GM19035 (cell line): ENCODE results near the gene ECHS1.
"Not testable (repeated sequence)": the region's sequence is repeated elsewhere in the genome, so short reads cannot be mapped to it uniquely, and the experiment has no call there.

Experiments used
- ATAC-seq: cut with Tn5 transposase; IDR thresholded peaks from one replicate; pipeline ENCODE4 v1.9.1; 2021; ENCODE audit not compliant: unreplicated experiment

The ECHS1 gene

DNA sequence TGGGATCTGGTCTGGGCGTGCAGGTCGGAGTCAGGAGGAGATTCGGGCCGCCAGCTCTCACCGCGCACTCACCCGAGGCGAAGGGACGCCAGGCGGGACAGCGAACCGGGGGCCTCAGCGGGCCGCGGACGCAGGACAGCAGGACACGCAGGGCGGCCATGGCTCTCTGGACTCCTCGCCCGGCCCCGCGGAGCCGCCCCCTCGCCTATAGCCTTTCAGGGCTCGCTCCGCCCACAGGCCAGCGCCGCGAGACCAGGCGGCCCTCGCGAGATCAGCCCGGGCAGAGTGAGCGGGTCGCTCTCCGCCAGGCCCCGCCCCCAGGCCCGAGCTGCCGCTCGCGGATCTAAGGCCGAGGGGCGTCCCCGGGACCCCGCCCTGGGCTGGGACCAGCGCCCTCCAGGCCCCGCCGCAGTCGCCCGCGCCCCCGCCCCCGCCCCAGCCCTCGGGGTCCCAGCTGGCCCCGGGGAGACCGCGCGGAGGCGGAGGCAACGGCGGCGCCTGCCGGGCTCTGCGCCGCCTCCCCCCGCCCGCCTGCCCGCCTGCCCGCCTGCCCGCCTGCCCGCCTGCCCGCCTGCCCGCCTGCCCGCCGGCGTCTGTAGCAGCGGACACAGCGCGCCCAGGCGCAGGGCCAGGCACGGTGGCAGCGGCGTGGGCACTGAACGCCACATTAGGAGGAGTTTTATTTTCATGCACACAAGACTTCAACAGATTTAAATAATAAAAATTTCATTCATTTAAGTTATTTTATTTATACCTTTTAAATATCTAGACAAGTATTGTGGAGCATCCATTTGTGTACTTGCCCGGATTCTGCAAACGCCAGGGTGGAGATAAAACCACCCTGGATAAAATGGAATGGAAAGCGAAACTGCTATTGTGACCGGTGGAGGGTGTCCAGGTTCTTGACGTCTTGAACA lies at the start of gene ECHS1:
ECHS1 (minus strand) TSS at position 181 of the 917 bp plus-strand sequence; CDS start at position 160, 21 bp downstream.
- peak; percentile 94 for ATAC-seq

DNA sequence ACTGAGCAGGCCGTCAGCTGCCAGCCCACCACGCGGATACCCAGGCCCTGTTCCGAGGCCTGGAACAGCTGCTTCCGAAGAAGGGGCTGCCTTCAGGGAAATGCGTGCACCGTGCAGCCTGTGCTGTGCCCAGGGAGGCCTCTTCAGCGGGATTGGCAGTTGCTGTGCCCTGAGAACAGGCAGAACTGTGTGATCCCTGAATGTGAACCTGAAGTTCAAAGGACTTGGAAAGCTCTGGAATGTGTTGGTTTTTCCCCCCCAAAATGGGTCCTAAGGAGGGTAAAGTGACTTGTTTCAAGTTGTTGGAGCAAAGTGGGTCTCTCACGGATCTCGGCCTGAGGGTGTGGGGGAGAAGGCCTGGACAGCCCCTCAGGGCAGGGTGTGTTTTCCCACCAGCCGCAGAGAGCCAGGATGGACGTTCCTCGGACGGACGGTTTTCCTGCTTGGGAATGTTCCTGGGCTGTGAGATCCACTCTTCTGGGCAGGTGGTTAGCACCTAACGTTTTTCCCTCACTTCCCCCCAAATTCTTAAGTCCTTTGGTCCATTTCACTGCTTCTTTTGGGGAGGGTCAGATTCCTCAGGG lies 49.2 kb upstream of the ECHS1 start:
- no peak for ATAC-seq

DNA sequence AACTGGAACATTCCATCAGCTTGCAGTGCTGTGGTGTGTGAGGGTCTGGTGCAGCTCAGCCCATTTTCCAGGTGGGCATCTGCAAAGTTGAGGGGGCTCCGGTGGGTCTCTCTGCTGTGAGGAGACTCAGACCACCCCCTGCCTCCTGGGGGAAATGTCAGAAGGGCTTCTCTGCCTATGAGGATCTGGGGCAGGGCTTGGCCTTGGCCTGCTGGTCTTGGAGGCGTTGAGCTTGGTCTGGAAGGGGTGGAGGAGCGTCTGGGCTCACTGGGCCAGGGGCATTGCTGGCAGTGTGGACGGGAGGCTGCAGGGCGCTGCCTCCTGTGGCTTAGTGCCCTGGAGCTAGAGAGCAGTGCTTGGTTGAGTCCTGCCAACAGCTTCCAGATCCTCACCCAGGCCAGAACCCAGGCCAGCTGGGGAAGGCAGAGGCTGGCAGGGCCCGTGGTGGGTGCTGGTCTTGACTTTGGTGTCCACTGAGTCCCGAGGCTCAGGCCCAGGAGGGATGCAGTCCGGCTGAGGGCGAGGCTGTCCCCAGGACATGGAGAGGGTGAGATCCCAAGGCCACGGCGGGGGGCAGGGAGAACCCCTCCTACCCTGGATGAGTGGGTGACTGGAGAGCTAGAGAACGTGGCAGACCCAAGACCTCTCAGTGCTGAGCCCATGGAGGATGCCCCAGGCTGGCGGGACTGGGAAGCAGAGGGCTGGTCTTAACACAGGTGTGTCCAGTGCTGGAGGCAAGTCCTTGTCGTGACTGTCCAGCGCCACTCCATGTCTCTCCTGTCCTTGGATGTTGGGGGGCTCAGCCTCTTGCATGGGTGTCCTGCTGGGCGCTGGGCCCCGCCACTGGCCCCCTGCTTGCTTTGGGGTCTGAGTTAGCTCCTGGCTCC lies 48.4 kb upstream of the ECHS1 start:
- ATAC-seq, result no peak

DNA sequence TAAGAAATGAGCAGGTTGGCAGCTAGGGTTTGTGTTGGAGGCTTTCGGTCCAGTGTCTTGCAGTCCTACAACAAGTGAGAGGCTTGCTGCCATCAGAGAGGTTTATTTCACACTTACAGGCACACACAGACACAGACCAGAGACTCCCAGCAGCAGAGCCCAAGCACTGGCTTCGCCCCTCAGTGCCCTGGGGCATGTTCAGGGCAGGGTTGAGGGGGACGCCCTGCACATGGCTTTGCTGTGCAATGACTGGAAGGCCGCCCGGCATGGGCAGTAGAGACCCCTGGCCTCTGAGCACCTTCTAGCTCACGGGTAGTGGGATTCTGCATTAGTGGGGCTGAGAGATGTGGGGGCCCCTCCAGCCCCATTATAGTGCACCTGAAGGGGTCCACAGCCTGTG lies 47.4 kb upstream of the ECHS1 start:
- ATAC-seq, result no peak

DNA sequence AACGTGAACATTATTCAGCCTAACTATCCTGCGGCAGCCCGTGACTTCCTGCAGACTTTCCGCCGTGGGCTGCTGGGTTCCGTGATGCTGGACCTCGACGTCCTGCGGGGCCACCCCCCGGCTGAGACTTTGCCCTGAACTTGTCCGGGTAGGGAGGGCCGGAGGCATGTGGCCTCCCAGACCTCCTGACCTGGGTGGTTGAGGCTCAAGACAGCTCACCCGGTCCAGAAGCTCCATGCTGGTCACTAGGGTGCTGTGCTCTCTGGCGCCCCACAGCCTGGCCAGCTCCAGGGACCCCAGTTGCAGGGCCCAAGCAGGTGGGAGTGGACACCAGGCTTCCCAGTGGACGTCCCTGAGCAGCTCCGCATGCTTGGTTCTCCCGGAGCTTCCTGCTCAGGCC lies 46.9 kb upstream of the ECHS1 start:
- no peak for ATAC-seq

DNA sequence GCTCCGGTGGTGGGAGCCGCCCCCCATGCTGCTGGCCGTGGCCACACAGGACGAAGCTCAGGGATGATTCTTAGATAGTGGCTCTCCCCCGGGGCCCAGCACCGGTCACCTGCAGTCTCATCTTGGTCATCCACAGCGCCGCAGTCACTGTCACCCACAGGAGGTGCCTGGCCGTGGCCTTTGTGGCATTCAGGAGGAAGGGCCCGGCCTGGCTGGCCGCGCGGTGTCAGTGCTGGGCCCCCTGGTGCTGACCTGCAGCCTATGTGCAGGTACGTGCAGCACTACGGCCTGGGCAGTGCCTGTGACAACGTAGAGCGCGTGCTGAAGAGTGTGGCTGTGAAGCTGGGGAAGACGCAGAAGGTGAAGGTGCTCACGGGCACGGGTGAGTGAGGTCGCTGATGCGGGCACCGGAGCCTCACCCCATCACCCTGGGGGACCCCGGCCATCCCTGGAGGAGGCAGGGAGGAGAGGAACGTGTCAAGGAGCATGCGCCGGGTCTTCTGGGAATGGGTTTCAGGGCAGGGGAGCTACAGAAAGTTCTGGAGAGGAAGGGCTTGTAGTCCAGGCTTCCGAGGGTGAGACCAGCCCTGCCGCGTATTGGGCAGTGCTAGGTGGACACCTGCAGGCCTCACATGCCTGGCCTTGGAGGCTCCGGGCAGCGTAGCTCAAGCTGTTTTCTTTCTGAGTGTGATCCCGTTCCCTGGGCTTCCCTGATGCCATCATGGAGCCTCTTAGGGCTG lies 46.2 kb upstream of the ECHS1 start:
- no peak for ATAC-seq

DNA sequence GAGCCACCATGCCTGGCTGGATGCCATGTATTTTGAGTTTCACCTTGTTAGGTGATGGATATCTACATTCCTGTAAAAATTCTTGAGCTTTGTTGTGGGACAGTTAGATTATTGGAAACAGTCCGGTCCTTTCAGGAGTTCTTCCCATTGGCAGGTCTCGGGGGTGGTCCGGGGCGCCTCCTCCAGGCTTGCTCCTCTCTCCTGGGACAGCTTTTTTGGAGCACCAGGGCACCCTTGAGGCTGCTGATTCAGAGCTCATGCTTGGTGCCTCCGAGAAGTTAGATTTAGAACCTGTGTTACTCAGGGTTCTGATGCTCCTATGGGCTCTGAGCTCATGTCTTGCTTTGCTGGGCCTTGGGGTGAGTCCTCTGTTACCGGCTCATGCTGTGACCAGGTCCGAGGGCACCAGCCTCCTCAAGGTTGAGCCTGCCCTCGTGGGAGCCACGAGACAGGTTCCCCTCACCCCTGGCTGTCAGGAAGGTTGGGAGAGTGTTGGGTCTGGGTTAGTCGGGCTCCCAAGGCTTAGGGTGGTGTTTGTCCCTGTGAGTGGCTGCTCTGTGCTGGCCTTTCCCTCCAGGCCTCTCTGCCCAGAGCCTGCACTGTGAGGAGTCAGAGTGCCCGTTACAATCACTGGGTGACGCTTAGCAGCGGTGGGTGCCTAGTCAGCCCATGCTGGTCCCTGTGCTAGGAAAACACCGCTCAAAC lies 45.3 kb upstream of the ECHS1 start:
- no peak for ATAC-seq

DNA sequence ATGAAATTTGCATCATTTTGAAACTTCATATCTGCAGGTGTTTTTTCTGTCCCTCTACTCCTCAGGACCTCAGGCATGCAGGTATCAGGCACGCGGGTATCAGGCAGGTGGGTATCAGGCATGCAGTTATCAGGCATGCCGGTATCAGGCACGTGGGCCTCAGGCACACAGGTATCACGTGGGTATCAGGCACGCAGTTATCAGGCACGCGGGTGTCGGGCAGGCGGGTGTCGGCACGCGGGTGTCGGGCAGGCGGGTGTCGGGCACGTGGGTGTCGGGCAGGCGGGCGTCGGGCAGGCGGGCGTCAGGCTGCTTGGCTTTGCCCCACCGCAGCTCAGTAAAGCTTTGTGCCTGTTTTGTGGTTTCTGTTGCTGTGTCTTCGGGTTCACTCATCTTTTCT lies 42.6 kb upstream of the ECHS1 start:
- no peak for ATAC-seq

DNA sequence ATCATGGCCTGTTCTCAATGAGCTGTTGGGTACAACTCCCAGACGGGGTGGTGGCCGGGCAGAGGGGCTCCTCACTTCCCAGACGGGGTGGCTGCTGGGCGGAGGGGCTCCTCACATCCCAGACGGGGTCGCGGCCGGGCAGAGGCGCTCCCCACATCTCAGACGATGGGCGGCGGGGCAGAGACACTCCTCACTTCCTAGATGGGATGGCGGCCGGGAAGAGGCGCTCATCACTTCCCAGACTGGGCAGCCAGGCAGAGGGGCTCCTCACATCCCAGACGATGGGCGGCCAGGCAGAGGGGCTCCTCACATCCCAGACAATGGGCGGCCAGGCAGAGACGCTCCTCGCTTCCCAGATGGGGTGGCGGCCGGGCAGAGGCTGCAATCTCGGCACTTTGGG lies 41.2 kb upstream of the ECHS1 start:
- not testable (repeated sequence) for ATAC-seq

DNA sequence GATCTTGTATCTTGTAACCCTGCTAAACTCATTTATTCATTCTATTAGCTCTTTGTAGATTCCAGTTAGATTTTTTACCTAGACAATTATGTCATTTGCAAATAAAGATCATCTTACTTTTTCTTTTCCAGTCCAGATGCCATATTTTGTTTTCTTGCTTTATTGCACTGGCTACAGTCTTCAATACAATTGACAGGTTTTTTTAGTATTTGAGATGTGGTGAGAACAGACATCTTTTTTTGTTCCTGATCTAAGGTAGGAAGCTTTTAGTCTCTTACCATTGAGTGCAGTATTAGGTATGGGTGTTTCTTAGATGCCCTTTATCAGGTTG lies 39.2 kb upstream of the ECHS1 start:
- ATAC-seq, result no peak

DNA sequence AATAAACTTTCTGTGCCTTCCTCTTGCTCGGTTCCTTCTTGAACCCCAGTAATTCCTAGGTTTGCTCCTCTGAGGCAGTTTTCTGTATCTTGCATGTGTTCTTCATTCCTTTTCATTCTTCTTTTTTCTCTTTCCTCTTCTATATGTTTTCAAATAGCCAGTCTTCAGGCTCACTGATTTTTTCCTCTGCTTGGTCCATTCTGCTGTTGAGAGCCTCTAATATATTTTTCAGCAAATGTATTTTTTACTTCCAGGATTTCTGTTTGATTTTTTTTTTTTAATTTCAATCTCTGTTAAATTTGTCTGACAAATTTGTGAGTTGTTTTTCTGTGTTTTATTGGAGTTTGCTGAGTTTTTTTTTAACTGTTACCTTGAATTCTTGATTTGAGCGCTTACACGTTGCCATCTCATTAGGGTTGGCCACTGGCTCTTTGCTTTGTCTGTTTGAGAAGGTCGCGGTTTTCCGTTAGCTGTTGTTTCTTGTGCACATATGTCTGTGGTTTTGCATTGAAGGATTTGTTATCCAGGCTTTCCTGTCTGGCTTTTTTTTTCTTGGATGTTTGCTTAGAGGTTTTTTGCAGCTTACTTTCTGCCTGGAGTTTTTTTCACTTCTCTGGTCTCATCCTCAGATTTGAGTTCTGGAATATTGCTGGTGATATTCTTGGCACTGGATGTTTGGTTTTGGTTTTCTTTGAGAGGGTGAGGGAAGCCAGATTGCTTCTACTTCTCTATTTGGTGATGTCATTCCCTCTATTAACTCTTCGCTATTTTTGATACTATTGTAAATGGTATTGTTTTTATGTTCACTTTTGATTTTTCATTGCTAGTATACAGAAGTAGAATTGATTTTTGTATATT lies 38.6 kb upstream of the ECHS1 start:
- ATAC-seq, result no peak

DNA sequence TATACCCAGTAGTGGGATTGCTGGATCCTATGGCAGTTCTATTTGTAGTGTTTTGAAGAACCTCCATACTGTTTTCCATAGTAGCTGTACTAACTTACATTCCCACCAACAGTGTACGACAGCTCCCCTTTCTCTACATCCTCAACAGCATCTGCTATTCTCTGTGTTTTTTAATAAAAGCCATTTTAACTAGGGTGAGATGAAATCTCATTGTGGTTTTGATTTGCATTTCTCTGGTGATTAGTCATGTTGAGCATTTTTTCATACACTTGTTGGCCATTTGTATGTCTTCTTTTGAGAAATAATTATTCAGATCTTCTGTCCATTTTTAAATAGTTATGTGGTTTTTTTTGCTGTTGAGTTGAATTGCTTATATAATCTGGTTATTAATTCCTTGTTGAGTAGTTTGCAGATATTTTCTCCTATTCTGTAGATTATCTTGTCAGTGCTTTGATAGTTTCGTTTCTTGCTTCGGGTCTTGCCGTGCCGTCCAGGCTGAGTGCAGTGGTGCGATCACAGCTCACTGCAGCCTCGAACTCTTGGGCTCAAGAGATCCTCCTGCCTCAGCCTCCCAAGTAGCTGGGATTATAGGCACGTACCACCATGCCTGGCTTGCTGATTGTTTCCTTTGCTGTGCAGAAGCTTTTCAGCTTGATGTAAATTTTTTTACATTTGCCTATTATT lies 32.8 kb upstream of the ECHS1 start:
- peak; percentile 51 for ATAC-seq

DNA sequence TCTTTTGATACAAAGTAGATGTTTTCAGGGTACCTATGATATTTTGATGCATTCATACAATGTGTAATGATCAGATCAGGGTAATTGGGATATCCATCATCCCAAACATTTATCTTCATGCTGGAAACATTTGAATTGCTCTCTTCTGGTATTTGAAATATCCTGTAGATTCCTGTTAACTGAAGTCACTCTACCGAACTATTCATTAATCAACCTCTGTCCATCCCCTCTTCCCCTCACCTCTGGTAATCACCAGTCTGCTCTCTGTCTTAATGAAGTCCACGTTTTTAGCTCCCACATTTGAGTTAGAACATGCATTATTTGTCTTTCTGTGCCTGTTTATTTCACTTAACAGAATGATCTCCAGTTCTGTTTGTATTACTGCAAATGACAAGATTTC lies 32.1 kb upstream of the ECHS1 start:
- ATAC-seq, result no peak

DNA sequence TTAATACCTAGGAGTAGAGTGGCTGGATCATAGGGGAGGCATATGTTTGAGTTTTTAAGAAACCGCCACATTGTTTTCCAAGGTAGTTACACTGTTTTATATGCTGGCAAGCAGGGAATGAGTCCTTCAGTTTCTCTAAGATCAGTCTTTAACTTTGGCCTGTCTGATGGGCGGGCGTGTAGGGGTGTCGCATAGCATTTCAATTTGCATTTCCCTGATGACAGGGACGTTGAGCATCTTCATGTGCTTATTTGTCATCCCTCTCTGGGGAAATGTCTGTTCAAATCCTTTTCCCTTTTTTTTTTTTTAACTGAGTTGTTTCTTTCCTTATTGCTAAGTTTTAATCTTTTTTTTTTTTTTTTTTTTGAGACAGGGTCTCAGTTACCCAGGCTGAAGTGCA lies 30.6 kb upstream of the ECHS1 start:
- ATAC-seq, result no peak

DNA sequence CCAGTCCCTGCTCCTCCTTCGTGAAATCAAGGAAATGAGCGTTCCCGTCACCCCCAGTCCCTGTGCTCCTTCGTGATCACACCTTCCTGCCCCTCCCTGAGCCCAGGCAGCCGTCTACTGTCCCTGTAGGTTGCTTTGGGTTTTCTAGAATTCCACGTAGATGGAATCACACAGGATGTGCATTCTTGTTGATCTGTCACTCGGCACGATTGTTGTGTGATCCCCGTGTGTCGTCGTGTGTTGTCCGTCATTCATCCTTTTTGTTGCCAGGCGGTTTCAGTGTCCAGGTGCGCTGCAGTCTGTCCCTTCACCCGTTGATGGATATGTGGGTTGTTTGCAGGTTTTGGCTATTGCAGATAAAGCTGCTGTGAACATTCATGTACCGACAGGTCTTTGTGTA lies 30.2 kb upstream of the ECHS1 start:
- ATAC-seq, result no peak

DNA sequence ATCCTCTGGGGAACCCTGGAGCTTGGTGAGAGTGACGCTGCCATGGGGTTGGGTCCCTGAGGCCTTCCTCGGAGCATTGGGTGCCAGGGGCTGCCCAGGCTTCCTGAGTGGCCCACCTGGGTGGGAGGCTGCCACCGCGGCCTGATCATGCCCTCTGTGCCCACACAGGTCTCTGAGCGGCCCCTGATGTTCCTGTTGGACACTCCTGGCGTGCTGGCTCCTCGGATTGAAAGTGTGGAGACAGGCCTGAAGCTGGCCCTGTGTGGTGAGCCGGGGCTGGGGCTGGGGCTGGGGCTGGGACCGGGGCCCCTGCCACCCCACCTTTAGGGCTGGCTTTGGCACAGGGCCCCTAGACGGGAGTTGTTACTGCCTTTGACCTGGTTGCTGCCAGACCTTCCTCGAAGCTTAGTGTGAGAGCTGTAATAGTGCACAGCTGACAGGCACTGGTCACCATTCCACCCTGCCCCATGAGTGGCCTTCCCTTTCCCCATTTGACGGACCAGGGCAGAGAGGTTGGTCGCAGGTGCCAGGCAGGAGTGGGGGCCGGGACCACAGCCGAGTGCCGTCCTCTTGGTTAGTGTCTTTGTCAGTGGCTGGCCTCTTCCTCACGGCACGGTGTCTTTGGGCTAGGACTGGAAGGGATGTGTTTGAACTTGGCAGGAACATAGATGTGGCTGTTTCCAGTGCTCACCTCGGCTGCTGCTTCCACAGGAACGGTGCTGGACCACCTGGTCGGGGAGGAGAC lies 29.0 kb upstream of the ECHS1 start:
- ATAC-seq, result no peak

DNA sequence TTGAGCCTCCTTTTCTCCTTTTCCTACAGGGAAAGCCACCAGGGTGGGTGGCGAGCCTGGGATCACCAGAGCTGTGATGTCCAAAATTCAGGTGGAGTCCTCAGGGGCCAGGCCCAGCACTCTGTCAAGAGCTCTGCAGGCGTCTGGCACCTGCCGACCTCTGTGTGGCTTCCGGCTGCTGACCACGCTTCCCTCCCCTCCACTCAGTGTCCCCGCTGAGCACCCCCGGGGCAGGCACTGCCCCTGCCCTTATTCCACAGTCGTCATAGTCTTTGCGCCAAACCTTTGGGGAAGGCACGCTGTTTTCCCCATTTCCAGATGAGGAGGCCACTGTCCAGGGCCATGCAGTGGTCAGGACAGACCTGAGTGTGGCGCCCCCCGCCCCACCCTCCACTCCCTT lies 28.3 kb upstream of the ECHS1 start:
- peak; percentile 7 for ATAC-seq
